Neutrophil (primary cell): Measurements from ENCODE around the gene GEMIN8.

Source experiments
- H3K27ac ChIP-seq: fragments of 200-600 bp; sonication (generic); 2 replicates; pipeline ENCODE4 v1.5.1; 2016; ENCODE audit warnings: mild to moderate bottlenecking, moderate library complexity
- H3K27me3 ChIP-seq: fragments of 200-600 bp; sonication (generic); 2 replicates; pipeline ENCODE4 v1.6.0; 2016; ENCODE audit warnings: mild to moderate bottlenecking
- H3K36me3 ChIP-seq: fragments of 200-600 bp; sonication (generic); 2 replicates; pipeline ENCODE4 v1.5.1; 2017
- H3K4me1 ChIP-seq, 2 experiments: fragments of 200-600 bp in 1 of 2; sonication (generic) in 1 of 2; 1 replicate in 1 of 2; 2 replicates in 1 of 2; pipeline versions ENCODE4 v1.5.1 to v1.6.1; 2013 to 2016; ENCODE audit warnings: low read depth in 1 of 2, low read length in 1 of 2, mild to moderate bottlenecking in 1 of 2, moderate library complexity in 1 of 2; ENCODE audit not compliant: control insufficient read depth in 1 of 2, insufficient read depth in 1 of 2
- H3K4me3 ChIP-seq, 2 experiments: fragments of 200-600 bp in 1 of 2; sonication (generic) in 1 of 2; 1 replicate in 1 of 2; 2 replicates in 1 of 2; pipeline ENCODE4 v1.5.1; 2013 to 2016; ENCODE audit warnings: low read depth in 1 of 2, low read length in 1 of 2, mild to moderate bottlenecking in 1 of 2, moderate library complexity in 1 of 2
- H3K9me3 ChIP-seq: fragments of 200-600 bp; sonication (generic); 2 replicates; pipeline ENCODE4 v1.5.1; 2016
- CTCF ChIP-seq: fragments of 200-600 bp; sonication (generic); IDR thresholded peaks from 2 replicates; pipeline ENCODE4 v1.5.1; 2016; ENCODE audit warnings: antibody characterized with exemption

The GEMIN8 gene

GRCh38 chrX:14043209-14043608 is 13.5 kb upstream of the GEMIN8 start:
- peaks cover 0 to 3% of the 10 kb centered on the region in 2 experiments for H3K4me1 ChIP-seq
- H3K27ac ChIP-seq: no peak overlapping the region
- no peaks in the 10 kb centered on the region for H3K27me3 ChIP-seq
- no peaks in the 10 kb centered on the region for H3K9me3 ChIP-seq
- no peak for TF ChIP-seq CTCF
- no peaks in the 10 kb centered on the region for H3K36me3 ChIP-seq
- H3K4me3 ChIP-seq: no peak overlapping the region

GRCh38 chrX:14039344-14039743 is 9.7 kb upstream of the GEMIN8 start:
- no peaks in the 10 kb centered on the region for H3K27me3 ChIP-seq
- no peaks in the 10 kb centered on the region for H3K9me3 ChIP-seq
- no peak overlapping the region for H3K4me3 ChIP-seq
- TF ChIP-seq CTCF: peak; percentile 64
- peaks cover 0 to 3% of the 10 kb centered on the region in 2 experiments for H3K4me1 ChIP-seq
- H3K36me3 ChIP-seq: no peaks in the 10 kb centered on the region
- no peak overlapping the region for H3K27ac ChIP-seq

DNA sequence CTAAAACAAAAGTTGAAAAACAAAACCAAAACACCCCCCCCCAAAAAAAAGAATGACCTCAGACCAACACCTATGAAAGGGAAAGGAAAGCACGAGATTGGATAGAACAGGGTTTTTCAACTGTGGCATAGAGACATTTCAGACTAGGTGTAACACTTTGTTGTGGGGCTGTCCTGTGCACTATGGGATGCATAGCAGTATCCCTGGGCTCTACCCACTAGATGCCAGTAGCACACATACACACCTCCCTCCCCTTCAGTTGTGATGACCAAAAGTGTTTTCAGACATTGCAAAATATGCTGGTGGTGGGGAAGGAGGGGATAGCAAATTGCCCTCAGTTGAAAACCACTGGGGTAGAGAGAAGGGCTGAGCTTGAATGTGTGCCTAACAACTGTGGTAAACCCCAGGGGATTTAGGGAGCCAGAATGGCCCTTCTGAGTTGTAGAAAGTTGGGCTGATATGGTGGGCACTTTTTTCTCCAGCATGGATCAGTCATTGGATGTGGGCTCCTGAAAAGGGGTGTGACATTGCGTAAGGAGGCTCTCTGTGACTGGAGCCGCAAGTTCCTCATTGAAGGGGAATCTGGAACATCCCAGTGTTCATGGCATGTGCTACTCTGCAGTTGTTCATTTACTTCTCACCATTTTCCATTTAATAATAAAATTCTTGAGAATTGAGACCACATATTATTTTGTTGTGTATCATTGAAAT is 8.8 kb upstream of the GEMIN8 start:
- H3K36me3 ChIP-seq: no peaks in the 10 kb centered on the region
- no peak overlapping the region for H3K27ac ChIP-seq
- no peak for TF ChIP-seq CTCF
- H3K27me3 ChIP-seq: no peaks in the 10 kb centered on the region
- H3K9me3 ChIP-seq: no peaks in the 10 kb centered on the region
- H3K4me1 ChIP-seq: peaks cover under 1 to 5% of the 10 kb centered on the region in 2 experiments
- no peak overlapping the region for H3K4me3 ChIP-seq

- Histone ChIP-seq H3K9me3 (no peaks in the 10 kb centered on the region), H3K36me3 (no peaks in the 10 kb centered on the region), H3K4me1 (peaks cover 20 to 30% of the 10 kb centered on the region in 2 experiments), H3K27ac (no peak overlapping the region), H3K4me3 (no peak overlapping the region), H3K27me3 (no peaks in the 10 kb centered on the region)
- peak; percentile 62 for TF ChIP-seq CTCF
Observed at GRCh38 chrX:14032406-14032805, 2.7 kb upstream of the GEMIN8 start.

DNA sequence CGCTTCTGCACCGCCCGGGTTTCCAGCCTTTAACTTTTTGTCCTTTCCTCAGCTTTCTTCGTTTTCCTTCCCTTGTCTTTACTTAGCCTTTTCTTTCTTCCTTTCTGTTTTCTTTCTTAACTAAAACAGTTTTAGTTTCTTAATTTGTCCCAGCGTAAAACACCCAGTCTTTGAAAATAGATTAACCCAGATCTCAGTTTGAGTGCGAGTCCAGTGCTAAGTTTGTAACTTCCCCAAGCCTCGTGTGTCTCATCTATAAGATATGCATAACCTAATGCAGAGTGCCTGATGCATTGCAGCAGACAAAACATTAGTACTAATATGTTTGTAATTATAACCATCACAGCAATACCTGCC is 460 bp upstream of the GEMIN8 start:
- no peaks in the 10 kb centered on the region for H3K36me3 ChIP-seq
- peak overlapping the region; percentile 71 to 81 for H3K4me3 ChIP-seq
- peaks cover 20 to 30% of the 10 kb centered on the region in 2 experiments for H3K4me1 ChIP-seq
- H3K27ac ChIP-seq: peak overlapping the region; percentile 73
- no peaks in the 10 kb centered on the region for H3K9me3 ChIP-seq
- no peak for TF ChIP-seq CTCF
- no peaks in the 10 kb centered on the region for H3K27me3 ChIP-seq
